HG02571 (cell line): Measurements from ENCODE around the gene DMRT3.

Experiments used
- ATAC-seq: cut with Tn5 transposase; IDR thresholded peaks from one replicate; pipeline ENCODE4 v1.9.1; 2021; ENCODE audit warnings: mild to moderate bottlenecking, moderate library complexity; ENCODE audit not compliant: unreplicated experiment

The DMRT3 gene

DNA sequence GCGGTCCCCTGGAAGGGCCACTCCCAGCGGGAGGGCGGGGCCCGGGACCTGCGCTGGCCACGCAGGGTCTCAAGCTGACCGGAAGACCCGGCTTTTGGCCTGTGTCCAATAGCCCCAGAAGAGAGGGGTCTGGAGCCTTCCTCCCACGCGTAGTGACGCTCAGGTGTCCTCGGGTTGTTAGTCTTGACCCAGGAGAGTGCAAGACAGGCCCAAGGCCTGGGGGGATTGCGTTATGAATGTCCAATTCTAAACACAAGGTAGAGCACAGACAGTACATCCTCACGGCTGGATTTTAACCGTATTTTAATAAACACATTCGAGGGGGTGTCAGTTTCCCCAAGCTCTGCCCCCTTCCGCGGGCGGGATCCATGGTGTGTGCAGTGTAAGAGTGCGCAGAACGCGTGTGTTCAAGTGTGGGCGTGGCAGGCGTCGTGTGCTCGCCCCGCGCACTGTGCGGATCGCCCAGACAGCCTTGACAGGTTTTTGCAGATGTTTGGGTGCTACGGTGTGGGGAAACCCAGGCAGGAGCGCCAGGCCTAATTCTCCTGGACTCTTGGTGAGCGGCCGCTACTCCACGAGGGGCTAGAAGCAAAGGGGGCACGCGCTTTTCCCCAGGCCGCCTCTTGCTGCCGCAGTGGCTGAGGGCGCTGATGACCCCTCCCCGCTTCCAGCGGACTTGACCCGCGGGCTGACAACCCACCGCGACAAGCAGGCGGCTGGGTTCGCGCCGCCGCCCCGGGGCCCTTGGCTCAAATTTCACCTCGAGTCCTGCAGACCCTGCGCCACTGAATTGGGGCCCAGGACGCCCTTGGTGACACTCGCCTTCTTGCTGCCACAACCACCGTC, 6.1 kb upstream of the DMRT3 start:
- ATAC-seq: no peak

DNA sequence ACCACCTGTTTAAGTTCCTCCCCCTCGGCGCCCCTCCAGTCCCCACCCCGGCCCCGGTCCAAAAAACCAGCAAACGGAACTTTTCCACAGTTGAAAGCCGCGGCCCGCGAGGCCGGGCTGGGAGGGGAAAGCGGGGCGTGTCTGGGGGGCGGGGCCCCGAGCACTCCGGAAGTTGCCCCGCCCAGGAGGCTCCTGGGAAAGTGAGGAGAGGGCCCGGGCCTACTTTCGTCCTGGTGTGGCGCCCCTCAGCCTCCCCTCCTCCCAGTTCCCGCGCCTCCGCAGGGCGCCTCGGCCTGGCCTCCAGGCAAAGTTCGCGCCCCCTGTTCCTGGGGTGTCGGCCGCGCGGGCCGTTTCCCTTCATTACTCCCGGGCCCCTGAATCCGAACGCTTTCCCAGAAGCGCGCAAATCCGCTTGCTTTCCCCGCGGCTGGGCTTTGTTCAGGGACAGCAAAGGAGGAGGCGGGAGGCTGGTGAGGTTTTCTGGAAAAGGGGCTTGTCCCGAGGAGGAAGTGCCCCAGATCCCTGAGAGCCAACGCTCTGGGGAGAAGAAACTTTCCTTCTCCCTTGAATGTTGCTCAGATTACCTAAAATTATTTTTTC, 4.5 kb upstream of the DMRT3 start:
- ATAC-seq: no peak

DNA sequence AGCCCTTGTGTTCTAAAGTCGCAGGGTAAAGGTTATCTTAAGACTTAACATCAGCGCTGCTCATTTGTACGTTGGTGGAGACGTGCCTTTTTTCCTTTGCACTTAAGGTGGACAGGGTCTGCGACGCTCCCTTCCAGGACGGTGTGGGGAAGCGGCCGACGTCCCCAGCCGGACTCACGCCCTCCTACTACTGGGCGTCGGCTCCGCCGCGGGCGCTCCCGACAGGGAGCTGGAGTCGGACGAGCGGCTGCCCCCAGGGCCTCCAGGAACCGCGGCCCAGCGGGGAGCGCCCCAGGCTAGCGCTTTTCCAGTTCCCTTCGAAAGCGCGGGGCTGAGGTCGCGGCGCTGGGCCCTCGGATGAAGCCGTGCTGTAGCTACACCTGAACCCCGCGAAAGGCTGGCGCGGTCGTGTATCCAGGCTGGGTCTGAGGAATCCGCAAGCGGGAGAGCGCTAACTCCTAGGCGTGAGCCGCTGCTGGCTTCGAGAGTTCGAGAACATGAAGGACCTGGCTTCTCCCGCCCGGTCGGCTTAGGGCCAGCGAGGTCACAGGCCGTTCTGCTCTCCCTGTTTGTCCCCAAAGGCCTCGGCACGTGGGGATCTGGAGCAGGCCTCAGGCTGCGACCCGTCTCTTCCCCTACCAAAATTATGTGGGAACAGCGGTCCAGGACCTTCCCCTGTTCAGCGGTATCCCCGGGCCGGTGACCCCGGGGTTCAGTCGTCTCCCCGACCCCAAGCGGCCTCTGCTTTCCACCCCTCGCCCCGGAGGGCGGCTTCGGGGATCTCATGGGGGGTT, 3.8 kb upstream of the DMRT3 start:
- no peak for ATAC-seq

DNA sequence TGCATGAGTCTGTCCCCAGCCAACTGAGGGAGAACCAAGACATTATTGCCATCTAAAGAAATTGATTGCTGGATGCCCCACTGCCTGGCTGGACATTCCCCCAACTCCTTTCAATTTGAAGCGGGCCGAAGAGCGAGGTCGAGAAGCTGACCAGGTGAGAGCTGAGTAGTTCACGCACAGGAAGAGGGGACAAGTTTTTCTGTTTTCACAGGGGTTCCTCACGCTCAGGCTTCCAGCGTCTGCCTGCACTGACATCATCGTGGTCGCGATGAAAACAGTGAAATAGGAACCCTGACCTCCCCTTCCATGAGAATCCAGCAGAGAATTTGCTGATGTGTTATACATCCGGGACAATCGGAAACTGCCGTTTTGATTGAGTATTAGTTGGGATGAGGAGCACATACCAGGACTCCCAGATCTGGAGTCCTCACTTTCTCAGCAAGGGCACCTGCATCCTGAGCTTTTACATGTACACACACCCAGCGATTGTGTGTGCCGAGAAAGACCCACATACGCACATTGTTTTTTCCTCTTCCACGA, 3.1 kb upstream of the DMRT3 start:
- no peak for ATAC-seq

DNA sequence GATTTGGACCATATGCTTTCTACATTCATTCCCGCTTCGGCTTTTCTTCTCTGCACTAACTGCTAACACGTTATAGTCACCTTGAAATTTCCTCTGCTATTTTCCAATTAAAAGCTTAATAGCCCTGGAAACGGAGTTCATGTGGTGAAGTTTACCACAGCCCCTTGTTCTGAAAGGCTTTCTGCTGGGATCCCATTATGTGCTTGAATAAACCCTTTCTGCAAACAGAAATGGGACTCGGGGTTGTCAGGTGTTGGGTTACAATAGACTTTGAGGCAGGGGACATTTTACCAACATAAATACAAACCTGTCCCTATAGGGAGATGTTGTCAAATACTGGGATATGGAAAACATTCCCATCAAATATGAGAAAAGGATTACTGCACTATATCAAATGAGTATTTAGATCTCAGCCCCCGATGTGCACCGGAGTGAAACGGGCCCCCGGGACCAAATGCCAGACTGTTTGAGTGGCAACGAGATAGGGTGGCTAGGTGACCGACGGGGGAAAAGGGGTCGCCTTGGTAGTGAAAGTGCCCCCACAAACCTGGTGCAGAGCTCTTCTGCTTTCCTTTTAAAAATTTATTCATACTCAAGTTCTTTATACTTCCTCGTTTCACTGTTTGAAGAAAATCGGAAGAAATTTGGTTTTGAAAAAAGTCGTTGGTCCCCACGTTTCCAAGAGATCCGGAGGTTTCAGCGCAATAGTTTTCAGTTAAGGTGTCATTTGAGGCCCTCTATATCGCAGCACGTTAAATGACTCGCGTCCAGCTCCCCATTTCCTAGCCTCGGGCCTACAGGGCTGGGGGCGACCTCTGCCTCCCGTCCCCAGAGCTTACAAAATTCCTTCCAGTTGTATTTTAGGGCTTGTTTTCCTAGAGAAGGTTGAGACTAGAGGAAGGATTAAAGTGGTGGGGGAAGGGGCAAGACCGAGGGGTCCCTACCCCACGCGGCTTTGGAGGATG, 2.1 kb upstream of the DMRT3 start:
- no peak for ATAC-seq

DNA sequence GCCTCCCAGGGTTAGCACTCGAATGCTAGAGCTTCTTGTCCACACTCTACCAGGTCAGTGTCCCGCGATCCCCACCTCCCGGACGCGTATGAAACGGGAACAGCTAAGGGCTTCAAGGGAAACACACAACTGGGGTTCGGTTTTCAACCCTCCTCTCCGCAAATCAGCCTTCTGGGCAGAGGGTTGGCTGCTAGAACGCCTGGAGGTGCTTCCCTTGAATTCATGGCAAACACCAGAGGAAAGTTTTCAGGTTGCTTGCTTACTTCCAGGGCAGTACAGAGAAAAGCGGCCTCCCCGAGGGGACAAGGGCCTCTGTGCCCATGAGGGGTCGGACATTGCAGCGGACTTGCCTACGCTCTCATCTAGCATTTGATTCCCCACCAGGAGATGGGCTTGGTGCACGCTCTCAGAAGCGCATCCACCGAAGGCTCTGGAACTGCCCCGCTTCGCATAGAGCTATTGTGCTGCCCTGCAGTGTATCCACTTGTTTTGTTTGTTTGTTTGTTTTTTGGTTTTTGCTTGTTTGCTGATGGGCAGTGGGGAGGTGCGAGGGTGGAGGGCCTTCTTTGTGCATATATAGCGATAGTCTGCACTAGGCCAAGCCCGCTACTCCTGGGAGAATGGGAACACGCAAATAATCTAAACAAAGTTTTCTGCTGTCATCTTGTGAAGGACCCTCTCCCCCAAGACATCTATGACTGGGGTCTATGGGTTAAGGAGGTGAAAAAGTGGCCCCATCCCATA, 1.3 kb upstream of the DMRT3 start:
- no peak for ATAC-seq

DNA sequence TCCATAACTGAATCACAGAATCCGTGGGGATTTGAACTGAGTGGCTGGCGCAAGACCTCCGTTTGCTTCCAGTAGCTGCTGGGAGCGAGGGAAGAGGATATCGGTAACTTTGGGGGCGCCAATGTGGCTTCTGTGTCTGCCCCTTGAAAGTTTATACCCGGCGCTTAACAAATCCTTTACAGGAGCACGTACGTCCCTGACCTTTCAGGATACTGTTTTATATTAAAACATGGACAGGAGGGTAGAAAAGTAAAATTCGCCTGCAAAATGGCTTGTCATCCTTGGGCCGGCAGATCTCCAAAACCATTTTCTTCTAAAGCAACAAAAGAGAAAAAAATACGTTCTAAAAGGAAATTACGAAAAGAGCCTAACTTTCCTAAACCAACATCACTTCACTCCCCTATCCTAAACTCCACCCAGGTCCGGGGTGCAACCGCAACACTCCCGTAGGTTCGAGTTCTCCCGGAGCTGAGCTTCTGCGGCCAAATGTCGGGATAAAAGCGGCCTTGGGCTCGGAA, 656 bp upstream of the DMRT3 start:
- ATAC-seq: no peak

DNA sequence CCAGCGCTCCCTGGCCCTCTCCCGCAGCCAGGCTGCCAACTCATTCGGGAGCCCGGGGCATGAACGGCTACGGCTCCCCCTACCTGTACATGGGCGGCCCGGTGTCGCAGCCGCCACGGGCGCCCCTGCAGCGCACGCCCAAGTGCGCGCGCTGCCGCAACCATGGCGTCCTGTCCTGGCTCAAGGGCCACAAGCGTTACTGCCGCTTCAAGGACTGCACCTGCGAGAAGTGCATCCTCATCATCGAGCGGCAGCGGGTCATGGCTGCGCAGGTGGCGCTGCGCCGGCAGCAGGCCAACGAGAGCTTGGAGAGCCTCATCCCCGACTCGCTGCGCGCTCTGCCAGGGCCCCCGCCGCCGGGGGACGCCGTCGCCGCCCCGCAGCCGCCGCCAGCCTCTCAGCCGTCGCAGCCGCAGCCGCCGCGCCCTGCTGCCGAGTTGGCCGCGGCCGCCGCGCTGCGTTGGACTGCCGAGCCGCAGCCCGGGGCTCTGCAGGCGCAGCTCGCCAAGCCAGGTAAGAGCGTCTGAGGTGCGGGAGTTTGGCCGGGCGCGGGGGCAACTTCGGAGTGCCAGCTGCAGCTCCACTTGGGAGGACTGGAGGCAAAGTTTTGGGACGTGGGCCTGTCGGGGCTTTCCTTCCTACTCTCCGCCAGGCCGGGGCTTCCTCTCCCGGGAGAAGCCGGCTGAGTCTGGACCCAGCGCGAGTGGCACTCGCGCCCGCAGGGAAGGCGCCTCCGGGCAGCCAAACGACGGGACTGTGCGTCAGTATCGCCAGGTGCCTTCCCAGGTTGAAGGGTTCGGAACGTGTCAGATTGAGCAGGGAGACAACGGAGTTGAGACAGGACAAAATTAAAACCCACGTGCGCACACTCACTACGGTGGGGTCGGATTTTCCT, 735 bp downstream of the DMRT3 start:
- no peak for ATAC-seq

DNA sequence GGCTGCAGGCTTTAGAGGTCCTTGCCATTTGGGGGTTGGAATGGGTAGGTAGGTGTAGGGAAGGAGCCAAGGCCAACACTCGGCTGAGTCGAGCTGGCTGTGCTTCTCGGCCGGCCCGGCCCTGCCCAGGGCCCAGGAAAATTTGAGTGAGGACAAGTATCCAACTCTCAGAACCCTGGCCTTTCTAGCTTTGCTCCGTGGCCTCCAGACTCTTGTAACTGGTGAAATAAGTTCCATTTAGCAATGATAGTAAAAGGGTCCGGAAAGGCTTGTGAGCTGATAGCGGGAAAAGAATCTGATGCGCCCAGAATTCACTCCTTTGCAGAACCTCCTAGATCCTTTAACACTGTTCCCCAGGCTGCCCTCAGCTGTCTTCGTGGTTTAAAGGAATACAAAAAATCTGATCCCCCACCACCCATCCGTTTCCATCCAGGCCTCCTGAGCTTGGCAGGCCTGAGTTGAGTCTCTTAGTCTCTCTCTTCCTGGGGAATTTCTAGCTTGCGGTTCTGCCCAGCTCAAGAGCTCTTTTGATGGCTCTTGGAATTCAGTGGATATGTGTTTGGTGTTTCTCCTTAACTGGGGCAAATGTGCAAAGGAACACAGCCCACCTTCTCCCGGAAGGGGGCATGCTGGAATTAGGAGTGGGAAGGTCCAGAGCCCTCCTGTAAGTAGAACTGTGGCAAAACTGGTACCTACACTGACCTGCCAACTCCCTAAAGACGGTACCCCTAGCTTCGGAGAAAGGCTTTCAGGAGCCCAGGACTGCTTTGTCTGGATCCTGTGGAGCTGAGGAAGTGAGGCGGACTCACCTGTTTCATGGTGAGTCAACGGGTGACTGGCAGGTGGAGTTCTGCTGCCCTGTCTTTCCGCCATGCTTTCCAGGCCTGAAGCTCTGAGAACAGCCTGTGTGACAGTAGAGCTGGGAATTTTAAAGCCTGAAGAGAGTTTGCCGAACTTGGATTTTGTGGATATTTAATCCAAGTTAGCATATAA, 1.7 kb downstream of the DMRT3 start:
- no peak for ATAC-seq

DNA sequence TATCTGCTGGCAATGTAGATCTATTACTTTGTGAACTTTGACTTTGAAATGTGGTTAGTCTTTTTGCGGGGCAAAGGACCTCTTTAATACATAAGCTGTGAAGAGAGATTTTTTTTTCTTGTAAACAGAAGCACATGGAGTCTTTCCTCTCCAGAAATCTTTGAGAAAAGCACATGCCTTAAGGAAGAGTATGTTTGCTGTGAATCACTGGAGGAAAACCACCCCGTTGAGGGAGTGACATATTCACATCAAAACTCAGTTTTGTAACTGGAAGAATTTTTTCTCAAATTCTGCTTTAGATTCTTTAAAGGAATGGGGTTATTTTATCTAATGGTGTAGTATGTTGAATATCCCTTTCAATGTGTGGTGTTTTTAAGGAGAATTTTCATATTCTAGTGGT, 3.5 kb downstream of the DMRT3 start:
- no peak for ATAC-seq

DNA sequence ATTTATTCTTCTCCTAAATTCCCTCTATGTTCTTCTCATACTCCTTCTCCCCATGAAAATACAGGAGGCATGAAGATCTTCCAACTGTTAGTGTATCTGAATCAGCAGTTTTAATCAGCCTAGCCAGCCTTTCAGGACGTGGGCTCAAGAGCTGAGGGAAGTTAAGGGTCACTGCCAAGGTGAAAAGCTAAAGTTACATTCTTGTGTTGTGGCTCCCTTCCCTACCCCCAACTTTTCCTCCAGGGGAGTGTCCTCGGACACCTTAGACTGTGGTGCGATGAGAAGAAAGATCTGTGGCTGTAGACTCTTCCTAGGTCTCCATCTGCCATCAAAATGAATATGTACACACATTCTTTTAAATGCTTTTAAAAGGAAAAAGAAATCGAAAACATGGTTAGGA, 4.2 kb downstream of the DMRT3 start:
- ATAC-seq: no peak

DNA sequence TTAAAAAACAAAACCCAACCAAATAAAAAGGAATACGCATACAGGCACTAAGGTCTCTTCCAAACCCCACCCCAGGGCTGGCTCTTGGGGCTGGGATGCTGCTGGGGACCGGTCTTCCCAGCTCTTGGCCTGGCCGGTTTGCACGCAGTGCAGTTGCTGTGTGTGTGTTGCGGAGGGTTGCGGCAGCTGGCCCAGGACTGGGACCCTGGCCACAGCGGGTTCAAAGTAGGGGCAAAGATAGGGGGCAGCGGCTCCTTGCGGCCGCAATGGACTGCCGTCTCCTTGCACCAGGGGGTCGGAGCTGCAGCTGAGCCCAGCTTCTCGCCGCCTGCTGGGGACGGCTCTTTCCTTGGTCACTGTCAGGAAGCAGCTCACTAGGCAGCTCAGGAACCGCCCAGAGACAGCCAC, 5.0 kb downstream of the DMRT3 start:
- ATAC-seq: no peak

DNA sequence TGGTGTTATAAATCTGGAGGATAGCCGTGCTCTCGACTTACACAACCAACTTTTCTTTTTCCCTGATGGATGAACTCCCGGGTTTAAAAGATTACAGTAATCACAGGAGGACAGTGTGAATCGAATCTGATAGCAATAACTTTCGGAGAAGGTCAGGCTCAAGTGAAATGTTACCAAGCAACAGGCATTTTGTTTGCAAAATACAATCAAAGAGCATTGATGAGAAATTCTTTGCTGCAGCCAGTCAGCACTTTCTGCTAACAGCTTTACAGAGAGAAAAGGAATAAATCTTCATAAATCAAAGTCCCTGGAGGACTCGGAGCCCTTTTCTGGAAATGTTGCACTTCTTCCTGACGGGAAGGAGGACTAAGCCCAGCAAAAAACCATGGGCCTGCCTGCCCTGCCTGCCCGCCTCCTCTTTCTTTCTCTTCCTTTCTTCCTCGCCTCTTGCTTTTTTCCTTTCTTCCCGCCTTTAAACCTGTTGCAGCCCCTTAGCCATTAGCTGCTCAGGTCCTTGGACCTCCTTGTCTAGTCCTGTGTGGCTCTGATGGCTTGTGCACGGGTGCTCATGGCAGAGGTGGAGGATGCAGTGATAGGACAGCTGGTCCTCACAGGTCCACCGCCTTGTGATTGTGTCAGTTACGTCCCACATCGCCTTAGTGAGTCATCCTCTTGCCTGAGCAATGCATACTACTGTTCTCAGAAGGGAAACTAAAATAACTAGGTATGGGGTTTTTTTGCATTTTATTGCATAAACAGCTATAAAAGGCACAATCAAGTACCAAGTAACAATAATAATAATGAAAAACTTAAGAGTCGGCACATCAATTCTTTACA, 6.2 kb downstream of the DMRT3 start:
- no peak for ATAC-seq

DNA sequence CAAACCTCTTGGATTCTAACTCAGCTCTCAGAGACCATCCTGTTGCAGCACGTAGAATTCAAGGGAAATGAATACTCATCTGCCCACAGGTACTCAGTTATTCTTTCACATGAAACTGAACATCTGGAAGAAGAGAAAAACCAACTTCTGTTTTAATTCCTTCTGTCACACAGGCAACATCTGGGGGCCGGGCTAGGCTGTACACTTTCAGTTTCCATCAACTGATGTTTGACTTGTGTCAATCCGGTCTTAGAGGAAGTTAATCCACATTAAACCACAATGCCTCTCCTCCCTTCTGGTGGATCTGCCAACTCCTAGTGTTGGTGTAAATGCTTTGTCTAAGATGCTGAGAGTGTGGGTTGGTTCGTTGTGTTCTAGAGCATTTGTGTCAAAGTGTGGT, 17.6 kb downstream of the DMRT3 start:
- ATAC-seq: no peak

DNA sequence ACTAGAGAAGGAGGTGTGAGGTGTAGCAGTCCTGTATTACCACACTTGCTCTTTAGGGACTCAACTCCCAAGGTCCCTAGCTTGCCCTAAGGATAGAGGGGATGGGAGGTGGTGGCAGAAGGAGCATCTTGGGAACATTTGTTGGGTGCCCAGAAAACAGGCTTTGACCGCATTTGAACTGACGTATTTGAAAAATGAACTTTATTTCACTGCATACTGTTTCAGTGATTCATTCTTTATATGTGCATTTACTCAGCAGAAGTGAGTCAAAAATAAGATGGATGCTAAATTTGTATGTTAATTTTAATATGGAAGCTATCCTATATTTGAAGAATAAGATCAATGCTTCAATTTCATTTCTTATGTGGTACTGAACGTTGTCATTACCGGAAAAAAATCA, 18.7 kb downstream of the DMRT3 start:
- no peak for ATAC-seq

DNA sequence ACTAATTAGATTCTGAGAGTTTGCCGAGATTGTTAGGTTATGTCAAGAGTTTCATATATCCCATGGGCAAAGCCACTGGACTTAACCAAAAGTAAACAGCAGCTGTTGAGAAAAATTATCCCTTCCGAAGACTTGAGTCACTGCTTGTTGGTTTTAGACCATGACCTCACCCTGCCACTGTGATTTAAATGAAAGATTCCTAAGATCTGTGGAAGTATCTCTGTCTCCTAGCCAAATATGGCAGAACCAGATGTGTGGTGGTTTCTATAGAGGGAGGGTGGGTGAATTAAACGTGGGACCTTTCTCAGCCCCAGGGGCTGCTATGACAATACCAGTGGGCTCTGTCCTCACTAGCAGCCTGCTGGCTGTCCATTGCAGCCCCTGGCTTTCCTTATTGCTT, 19.3 kb downstream of the DMRT3 start:
- no peak for ATAC-seq
